ENCODE data around the gene APC2.
A peak's percentile ranks its signal among the peaks of the same experiment; 100 is the strongest.
"Not testable (repeated sequence)": the region's sequence is repeated elsewhere in the genome, so short reads cannot be mapped to it uniquely, and the experiment has no call there.

APC2 gene

GRCh38 chr19:1474011-1474764, 24.3 kb downstream of the APC2 start:
- no peak overlapping the region for H2BK12ac ChIP-seq (ENCODE audit: low read length)
- peaks cover 4% of the 10 kb centered on the region for H3K79me2 ChIP-seq (ENCODE audit: control insufficient read depth, insufficient read depth, low read length, poor library complexity)

DNA sequence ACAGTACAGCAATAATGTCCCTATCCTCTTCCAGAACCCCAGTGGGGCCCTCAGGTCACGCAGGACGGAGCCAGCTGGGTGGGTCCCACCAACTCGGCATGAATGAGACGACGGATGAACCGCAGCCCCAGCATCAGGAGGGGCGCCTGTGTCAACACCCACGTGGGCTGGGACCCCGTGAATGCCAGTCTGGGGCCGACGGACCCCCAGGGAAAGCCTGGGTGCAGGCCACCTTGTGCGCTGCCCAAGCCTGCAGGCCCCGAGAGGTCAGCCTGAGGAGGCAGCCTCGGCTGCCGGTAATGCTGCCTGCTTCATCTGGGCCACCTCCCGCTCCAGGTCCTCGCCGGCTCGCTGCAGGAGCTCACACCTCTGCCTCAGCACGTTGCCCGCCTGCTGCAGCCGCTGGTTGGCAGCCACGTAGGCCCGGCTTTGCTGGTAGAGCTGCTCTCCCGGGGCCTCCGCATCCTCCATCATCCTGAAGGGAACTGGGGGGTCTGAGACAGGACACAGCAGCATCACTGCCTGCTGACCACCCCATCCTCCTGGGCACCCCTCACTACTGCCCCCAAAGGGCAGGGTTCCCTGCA, 24.9 kb downstream of the APC2 start:
- Histone ChIP-seq H3K23ac (ENCODE audit: low read length) (no peak overlapping the region), H2BK120ac (ENCODE audit: insufficient read depth, low read length, poor library complexity) (no peak overlapping the region), H3K4me2 (ENCODE audit: low read length) (no peak overlapping the region), H2AFZ (ENCODE audit: insufficient read depth, low read length, poor library complexity) (no peak overlapping the region), H2AK5ac (ENCODE audit: low read length) (no peak overlapping the region), H3K79me1 (ENCODE audit: low read length) (peaks cover 8% of the 10 kb centered on the region), H4K91ac (ENCODE audit: low read depth, low read length) (no peak overlapping the region), H3K4me3 (ENCODE audit: low read depth, low read length) (no peak overlapping the region), H3K9ac (ENCODE audit: low read length) (no peak overlapping the region), H4K8ac (ENCODE audit: low read depth, low read length) (no peak overlapping the region), H3K27ac (ENCODE audit: low read depth, low read length) (no peak overlapping the region), H3K79me2 (ENCODE audit: control insufficient read depth, insufficient read depth, low read length, poor library complexity) (peaks cover 4% of the 10 kb centered on the region), H3K18ac (ENCODE audit: low read length) (no peak overlapping the region), H3K27me3 (ENCODE audit: insufficient read depth, low read length) (peaks cover 24% of the 10 kb centered on the region), H3K36me3 (ENCODE audit: control insufficient read depth in 1 of 2, insufficient read depth in 2 of 2, low read length in 2 of 2) (peaks cover 11 to 23% of the 10 kb centered on the region in 2 experiments), H2BK12ac (ENCODE audit: low read length) (no peak overlapping the region), H3K9me3 (ENCODE audit: insufficient read depth, low read depth, low read length) (peaks cover 8% of the 10 kb centered on the region), H3K14ac (ENCODE audit: low read length) (no peak overlapping the region), H4K12ac (ENCODE audit: low read depth, low read length) (no peak overlapping the region), H3K4me1 (ENCODE audit: control insufficient read depth in 1 of 2, insufficient read depth in 2 of 2, low read length in 2 of 2) (peaks cover 3 to 18% of the 10 kb centered on the region in 2 experiments), H2BK5ac (ENCODE audit: low read depth, low read length, poor library complexity) (no peak overlapping the region), H3K4ac (ENCODE audit: low read depth, low read length) (no peak overlapping the region)
- no peak for DNase-seq
- WGBS (ENCODE audit: extremely low coverage, insufficient coverage, insufficient read length), result no CpG with 5 or more reads among the region's 26 CpGs

More at GRCh38 chr19:1474011-1474764, 24.3 kb downstream of the APC2 start:
- no peak overlapping the region for H3K4me2 ChIP-seq (ENCODE audit: low read length)
- H2BK5ac ChIP-seq (ENCODE audit: low read depth, low read length, poor library complexity), result no peak overlapping the region
- peaks cover 11 to 23% of the 10 kb centered on the region in 2 experiments for H3K36me3 ChIP-seq (ENCODE audit: control insufficient read depth in 1 of 2, insufficient read depth in 2 of 2, low read length in 2 of 2)
- DNase-seq, result no peak
- no peak overlapping the region for H3K14ac ChIP-seq (ENCODE audit: low read length)
- H3K9me3 ChIP-seq (ENCODE audit: insufficient read depth, low read depth, low read length), result peaks cover 8% of the 10 kb centered on the region
- no peak overlapping the region for H4K8ac ChIP-seq (ENCODE audit: low read depth, low read length)
- no peak overlapping the region for H3K27ac ChIP-seq (ENCODE audit: low read depth, low read length)
- H3K4me3 ChIP-seq (ENCODE audit: low read depth, low read length), result no peak overlapping the region
- no peak overlapping the region for H2BK120ac ChIP-seq (ENCODE audit: insufficient read depth, low read length, poor library complexity)
- no peak overlapping the region for H4K12ac ChIP-seq (ENCODE audit: low read depth, low read length)
- WGBS (ENCODE audit: extremely low coverage, insufficient coverage, insufficient read length), result no CpG with 5 or more reads among the region's 31 CpGs
- peaks cover 5 to 19% of the 10 kb centered on the region in 2 experiments for H3K4me1 ChIP-seq (ENCODE audit: control insufficient read depth in 1 of 2, insufficient read depth in 2 of 2, low read length in 2 of 2)
- H3K18ac ChIP-seq (ENCODE audit: low read length), result no peak overlapping the region
- no peak overlapping the region for H3K23ac ChIP-seq (ENCODE audit: low read length)
- no peak overlapping the region for H3K4ac ChIP-seq (ENCODE audit: low read depth, low read length)
- H2AFZ ChIP-seq (ENCODE audit: insufficient read depth, low read length, poor library complexity), result no peak overlapping the region
- no peak overlapping the region for H4K91ac ChIP-seq (ENCODE audit: low read depth, low read length)
- no peak overlapping the region for H3K9ac ChIP-seq (ENCODE audit: low read length)
- no peak overlapping the region for H2AK5ac ChIP-seq (ENCODE audit: low read length)
- H3K79me1 ChIP-seq (ENCODE audit: low read length), result peaks cover 5% of the 10 kb centered on the region
- H3K27me3 ChIP-seq (ENCODE audit: insufficient read depth, low read length), result peaks cover 31% of the 10 kb centered on the region

DNA sequence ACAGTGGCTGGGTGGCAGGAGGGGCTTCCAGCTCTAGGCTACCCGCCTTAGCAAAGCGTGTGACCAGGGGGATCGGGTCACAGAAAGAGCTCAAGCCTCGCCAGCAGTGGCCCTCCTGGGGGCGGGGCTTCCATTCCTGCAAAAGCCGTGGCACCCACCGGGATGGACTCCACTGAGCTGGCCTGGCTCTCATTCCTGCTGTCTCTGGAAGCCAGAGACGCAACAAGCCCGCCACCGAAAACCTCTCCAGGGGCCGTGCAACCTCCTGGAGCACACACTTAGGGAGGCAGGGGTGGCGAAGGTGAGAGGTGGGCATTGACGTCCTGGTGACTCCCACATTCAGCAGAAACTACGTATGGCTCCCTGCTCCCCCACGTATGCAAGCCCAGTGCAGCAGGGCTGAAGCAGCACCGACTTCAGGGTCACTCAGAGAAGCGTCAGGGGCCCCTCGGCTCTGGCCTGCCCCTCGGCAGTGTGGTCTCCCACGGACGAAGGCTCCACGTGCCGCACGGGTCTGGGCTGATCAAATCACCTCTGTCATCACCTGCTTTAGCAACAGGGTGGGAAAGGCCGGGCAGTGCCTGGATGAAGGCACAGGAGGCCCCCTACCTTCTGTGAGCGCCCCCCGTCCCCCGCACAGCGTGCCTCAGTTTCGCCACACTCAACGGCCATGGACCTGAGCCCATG, 26.0 kb downstream of the APC2 start:
- WGBS (ENCODE audit: extremely low coverage, insufficient coverage, insufficient read length), result no CpG with 5 or more reads among the region's 31 CpGs
- Histone ChIP-seq H3K14ac (ENCODE audit: low read length) (no peak overlapping the region), H3K79me2 (ENCODE audit: control insufficient read depth, insufficient read depth, low read length, poor library complexity) (peaks cover 4% of the 10 kb centered on the region), H3K27ac (ENCODE audit: low read depth, low read length) (no peak overlapping the region), H3K9me3 (ENCODE audit: insufficient read depth, low read depth, low read length) (peaks cover 4% of the 10 kb centered on the region), H2BK12ac (ENCODE audit: low read length) (no peak overlapping the region), H3K9ac (ENCODE audit: low read length) (no peak overlapping the region), H4K91ac (ENCODE audit: low read depth, low read length) (no peak overlapping the region), H3K4me2 (ENCODE audit: low read length) (no peak overlapping the region), H3K4me1 (ENCODE audit: control insufficient read depth in 1 of 2, insufficient read depth in 2 of 2, low read length in 2 of 2) (peaks cover 0 to 8% of the 10 kb centered on the region in 2 experiments), H3K23ac (ENCODE audit: low read length) (no peak overlapping the region), H3K27me3 (ENCODE audit: insufficient read depth, low read length) (peaks cover 14% of the 10 kb centered on the region), H2BK120ac (ENCODE audit: insufficient read depth, low read length, poor library complexity) (no peak overlapping the region), H3K18ac (ENCODE audit: low read length) (no peak overlapping the region), H3K4me3 (ENCODE audit: low read depth, low read length) (no peak overlapping the region), H4K8ac (ENCODE audit: low read depth, low read length) (no peak overlapping the region), H3K36me3 (ENCODE audit: control insufficient read depth in 1 of 2, insufficient read depth in 2 of 2, low read length in 2 of 2) (peaks cover 11 to 23% of the 10 kb centered on the region in 2 experiments), H2AK5ac (ENCODE audit: low read length) (no peak overlapping the region), H3K79me1 (ENCODE audit: low read length) (peaks cover 8% of the 10 kb centered on the region), H2BK5ac (ENCODE audit: low read depth, low read length, poor library complexity) (no peak overlapping the region), H3K4ac (ENCODE audit: low read depth, low read length) (no peak overlapping the region), H4K12ac (ENCODE audit: low read depth, low read length) (no peak overlapping the region), H2AFZ (ENCODE audit: insufficient read depth, low read length, poor library complexity) (no peak overlapping the region)
- no peak for DNase-seq

DNA sequence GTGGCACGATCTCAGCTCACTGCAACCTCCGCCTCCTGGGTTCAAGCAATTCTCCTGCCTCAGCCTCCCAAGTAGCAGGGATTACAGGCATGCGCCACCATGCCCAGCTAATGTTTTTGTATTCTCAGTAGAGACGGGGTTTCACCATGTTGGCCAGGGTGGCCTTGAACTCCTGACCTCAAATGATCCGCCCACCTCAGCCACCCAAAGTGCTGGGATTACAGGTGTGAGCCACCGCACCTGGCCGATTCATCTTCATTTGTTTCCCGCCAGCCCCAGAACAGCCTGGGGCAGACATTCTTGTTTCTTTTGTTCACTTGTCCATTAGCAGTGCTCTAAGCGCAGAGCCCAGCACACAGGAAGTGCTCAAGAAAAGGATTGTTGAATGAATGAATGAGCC, 27.1 kb downstream of the APC2 start:
- peak overlapping the region; percentile 65 for H3K9ac ChIP-seq (ENCODE audit: low read length)
- H3K36me3 ChIP-seq (ENCODE audit: control insufficient read depth in 1 of 2, insufficient read depth in 2 of 2, low read length in 2 of 2), result peaks cover 11 to 23% of the 10 kb centered on the region in 2 experiments
- not testable (repeated sequence) for H2BK5ac ChIP-seq (ENCODE audit: low read depth, low read length, poor library complexity); H3K79me1 ChIP-seq (ENCODE audit: low read length); H4K91ac ChIP-seq (ENCODE audit: low read depth, low read length); H3K79me2 ChIP-seq (ENCODE audit: control insufficient read depth, insufficient read depth, low read length, poor library complexity); H3K18ac ChIP-seq (ENCODE audit: low read length); H2AK5ac ChIP-seq (ENCODE audit: low read length); H3K4ac ChIP-seq (ENCODE audit: low read depth, low read length); H3K14ac ChIP-seq (ENCODE audit: low read length); H3K9me3 ChIP-seq (ENCODE audit: insufficient read depth, low read depth, low read length); H3K27me3 ChIP-seq (ENCODE audit: insufficient read depth, low read length); H2BK12ac ChIP-seq (ENCODE audit: low read length); H2AFZ ChIP-seq (ENCODE audit: insufficient read depth, low read length, poor library complexity); H3K4me2 ChIP-seq (ENCODE audit: low read length); H3K4me3 ChIP-seq (ENCODE audit: low read depth, low read length); H3K23ac ChIP-seq (ENCODE audit: low read length); DNase-seq; H4K12ac ChIP-seq (ENCODE audit: low read depth, low read length); H3K4me1 ChIP-seq (ENCODE audit: control insufficient read depth in 1 of 2, insufficient read depth in 2 of 2, low read length in 2 of 2); H2BK120ac ChIP-seq (ENCODE audit: insufficient read depth, low read length, poor library complexity); H4K8ac ChIP-seq (ENCODE audit: low read depth, low read length); H3K27ac ChIP-seq (ENCODE audit: low read depth, low read length)
- WGBS (ENCODE audit: extremely low coverage, insufficient coverage, insufficient read length), result no CpG with 5 or more reads among the region's 9 CpGs

Data from trophoblast cell (in vitro differentiated cells and primary cell).